Small intestine (tissue), 7 donors: ENCODE results near the gene NRAP. TPM values are rescaled to one million over a fixed set of nuclear protein-coding genes. Genes with fewer than 3 reads are reported as not detected.
"Not testable (repeated sequence)": the region's sequence is repeated elsewhere in the genome, so short reads cannot be mapped to it uniquely, and the experiment has no call there.

Experiments used
- DNase-seq, 2 donors: peaks; one replicate each; pipeline versions ENCODE4 v3.0.0 to v3.0.0-alpha.2; 2013
- FAIRE-seq: peaks from 2 replicates; lab custom pipeline; 2012; peaks lifted over from hg19 to GRCh38; lab: Jason Lieb, UNC
- H3K27ac ChIP-seq, 3 donors: one replicate each; pipeline ENCODE4 v1.5.1; 2013; ENCODE audit warnings: low read length in 2 of 3, mild to moderate bottlenecking in 2 of 3, control low read depth in 1 of 3, inconsistent platforms in 1 of 3, low read depth in 1 of 3, moderate library complexity in 1 of 3
- H3K27me3 ChIP-seq, 3 donors: one replicate each; pipeline ENCODE4 v1.6.1; 2013; ENCODE audit warnings: low read length in 3 of 3, inconsistent platforms in 1 of 3; ENCODE audit not compliant: control insufficient read depth in 3 of 3, insufficient read depth in 3 of 3
- H3K36me3 ChIP-seq, 3 donors: one replicate each; pipeline ENCODE4 v1.6.1; 2013; ENCODE audit warnings: low read length in 3 of 3, inconsistent platforms in 1 of 3, low read depth in 1 of 3, mild to moderate bottlenecking in 1 of 3, moderate library complexity in 1 of 3; ENCODE audit not compliant: control insufficient read depth in 3 of 3, insufficient read depth in 2 of 3
- H3K4me1 ChIP-seq, 3 donors: one replicate each; pipeline ENCODE4 v1.6.1; 2013; ENCODE audit warnings: low read length in 2 of 3, inconsistent platforms in 1 of 3, low read depth in 1 of 3, mild to moderate bottlenecking in 1 of 3, moderate library complexity in 1 of 3; ENCODE audit not compliant: control insufficient read depth in 3 of 3, insufficient read depth in 2 of 3
- H3K4me3 ChIP-seq, 3 donors: one replicate each; pipeline ENCODE4 v1.5.1; 2013; ENCODE audit warnings: low read length in 3 of 3, control low read depth in 1 of 3, inconsistent platforms in 1 of 3, low read depth in 1 of 3, mild to moderate bottlenecking in 1 of 3, moderate library complexity in 1 of 3
- H3K9me3 ChIP-seq, 2 donors: one replicate each; pipeline ENCODE4 v1.6.1; 2013; ENCODE audit warnings: low read depth in 1 of 2, low read length in 1 of 2; ENCODE audit not compliant: control insufficient read depth in 2 of 2, insufficient read depth in 1 of 2
- WGBS, 3 donors: extraction: QIAGEN DNeasy Blood & Tissue Kit; methylation state at CpG; one replicate each; pipeline ENCODE4 v1.1.7; 2013; 5-methylcytosine and 5-hydroxymethylcytosine counted together
- polyA plus RNA-seq, 4 donors: library from polyadenylated mRNA; stranded (reverse) in 3 of 4; unstranded in 1 of 4; fragments of 200-250 nt in 3 of 4; fragments of 120-200 nt in 1 of 4; gene quantifications; one replicate each; pipeline versions ENCODE4 v1.2.1 to v1.2.3, GENCODE V29; 2013
- donor health status: healthy with polysubstance abuse.
- donor health status: control.
- donor health status: control.
- donor health status: Bipolar disorder and iron deficiency.
- donor health status: healthy.

Gene NRAP
- polyA plus RNA-seq, 4 donors = 0.03 to 2.2 (median 0.18) TPM

GRCh38 chr10:113656896-113657295, 6.9 kb downstream of the NRAP start:
- no peaks in the 10 kb centered on the region for H3K36me3 ChIP-seq
- no peaks in the 10 kb centered on the region for H3K9me3 ChIP-seq
- FAIRE-seq (no peak), DNase-seq (no peak)
- H3K4me1 ChIP-seq = no peaks in the 10 kb centered on the region
- no peak overlapping the region for H3K4me3 ChIP-seq
- H3K27me3 ChIP-seq = peaks cover 0 to 4% (median 0%) of the 10 kb centered on the region in 3 donors
- no peak overlapping the region for H3K27ac ChIP-seq
- WGBS, 3 donors = 45 to 62% (median 51%) methylated on average over 2 of the region's 2 CpGs

GRCh38 chr10:113652456-113652855, 11.4 kb downstream of the NRAP start:
- not testable (repeated sequence) for H3K27me3 ChIP-seq, H3K36me3 ChIP-seq, DNase-seq, H3K27ac ChIP-seq, FAIRE-seq, H3K4me3 ChIP-seq, H3K9me3 ChIP-seq, H3K4me1 ChIP-seq
- 85 to 91% (median 90%) methylated on average over 3 of the region's 3 CpGs for WGBS, 3 donors

GRCh38 chr10:113651898-113652297, 11.9 kb downstream of the NRAP start:
- H3K27ac ChIP-seq = no peak overlapping the region
- H3K27me3 ChIP-seq = peaks cover 0 to 1% (median 0%) of the 10 kb centered on the region in 3 donors
- WGBS, 3 donors = 6 to 38% (median 36%) methylated on average over 1 of the region's 1 CpG
- no peaks in the 10 kb centered on the region for H3K36me3 ChIP-seq
- no peaks in the 10 kb centered on the region for H3K4me1 ChIP-seq
- no peaks in the 10 kb centered on the region for H3K9me3 ChIP-seq
- H3K4me3 ChIP-seq = no peak overlapping the region
- FAIRE-seq (no peak), DNase-seq (no peak)

GRCh38 chr10:113651021-113651420, 12.8 kb downstream of the NRAP start:
- Histone ChIP-seq H3K27me3 (no peaks in the 10 kb centered on the region), H3K4me1 (no peaks in the 10 kb centered on the region), H3K4me3 (no peak overlapping the region), H3K9me3 (no peaks in the 10 kb centered on the region), H3K36me3 (no peaks in the 10 kb centered on the region), H3K27ac (no peak overlapping the region)
- 86 to 95% (median 92%) methylated on average over 2 of the region's 2 CpGs for WGBS, 3 donors
- no peak for FAIRE-seq
- no peak for DNase-seq

- Histone ChIP-seq H3K36me3 (no peaks in the 10 kb centered on the region), H3K27me3 (no peaks in the 10 kb centered on the region), H3K27ac (no peak overlapping the region), H3K4me3 (no peak overlapping the region), H3K9me3 (no peaks in the 10 kb centered on the region), H3K4me1 (no peaks in the 10 kb centered on the region)
- no peak for DNase-seq
- WGBS, 3 donors = 94 to 100% (median 94%) methylated on average over 2 of the region's 2 CpGs
- no peak for FAIRE-seq
Observed at GRCh38 chr10:113650172-113650571, 13.7 kb downstream of the NRAP start.

- FAIRE-seq = no peak
- Histone ChIP-seq H3K4me1 (no peaks in the 10 kb centered on the region), H3K27me3 (no peaks in the 10 kb centered on the region), H3K36me3 (no peaks in the 10 kb centered on the region), H3K4me3 (no peak overlapping the region), H3K27ac (no peak overlapping the region), H3K9me3 (no peaks in the 10 kb centered on the region)
- WGBS, 3 donors = 65 to 91% (median 75%) methylated on average over 3 of the region's 3 CpGs
- DNase-seq = no peak
Observed at GRCh38 chr10:113648478-113648877, 15.4 kb downstream of the NRAP start.

- no peak for FAIRE-seq
- Histone ChIP-seq H3K4me3 (no peak overlapping the region), H3K9me3 (no peaks in the 10 kb centered on the region), H3K27ac (no peak overlapping the region), H3K36me3 (no peaks in the 10 kb centered on the region), H3K27me3 (no peaks in the 10 kb centered on the region), H3K4me1 (no peaks in the 10 kb centered on the region)
- WGBS, 3 donors = 69 to 75% (median 75%) methylated on average over 3 of the region's 3 CpGs
- no peak for DNase-seq
Observed at GRCh38 chr10:113647812-113648211, 16.0 kb downstream of the NRAP start.

GRCh38 chr10:113646336-113647201, 17.3 kb downstream of the NRAP start:
- FAIRE-seq = no peak
- H3K27me3 ChIP-seq = no peaks in the 10 kb centered on the region
- no peaks in the 10 kb centered on the region for H3K36me3 ChIP-seq
- WGBS, 3 donors = 84 to 89% (median 86%) methylated on average over 10 of the region's 10 CpGs
- DNase-seq = no peak
- H3K27ac ChIP-seq = no peak overlapping the region
- no peaks in the 10 kb centered on the region for H3K4me1 ChIP-seq
- no peak overlapping the region for H3K4me3 ChIP-seq
- H3K9me3 ChIP-seq = no peaks in the 10 kb centered on the region
